Measurements from ENCODE around the gene NDUFB8.
"Not testable (repeated sequence)": the region's sequence is repeated elsewhere in the genome, so short reads cannot be mapped to it uniquely, and the experiment has no call there.

The NDUFB8 gene

GRCh38 chr10:100529475-100530298 is at the start of gene NDUFB8:
NDUFB8 (minus strand) TSS chr10:100529871; CDS start chr10:100529851, 20 bp downstream.
- peak; percentile 71 for DNase-seq (ENCODE audit: low read depth)

- DNase-seq (ENCODE audit: low read depth) = no peak
Observed at GRCh38 chr10:100576282-100576635, 46.6 kb upstream of the NDUFB8 start.

GRCh38 chr10:100575585-100576281 is 46.1 kb upstream of the NDUFB8 start:
- DNase-seq (ENCODE audit: low read depth) = no peak

- not testable (repeated sequence) for DNase-seq (ENCODE audit: low read depth)
Observed at GRCh38 chr10:100575146-100575545, 45.5 kb upstream of the NDUFB8 start.

- DNase-seq (ENCODE audit: low read depth) = no peak
Observed at GRCh38 chr10:100571084-100571856, 41.6 kb upstream of the NDUFB8 start.

- DNase-seq (ENCODE audit: low read depth) = no peak
Observed at GRCh38 chr10:100570506-100570905, 40.8 kb upstream of the NDUFB8 start.

- no peak for DNase-seq (ENCODE audit: low read depth)
Observed at GRCh38 chr10:100569687-100570481, 40.2 kb upstream of the NDUFB8 start.

GRCh38 chr10:100568912-100569311 is 39.2 kb upstream of the NDUFB8 start:
- no peak for DNase-seq (ENCODE audit: low read depth)

GRCh38 chr10:100567826-100568225 is 38.2 kb upstream of the NDUFB8 start:
- no peak for DNase-seq (ENCODE audit: low read depth)

- no peak for DNase-seq (ENCODE audit: low read depth)
Observed at GRCh38 chr10:100567249-100567648, 37.6 kb upstream of the NDUFB8 start.

- DNase-seq (ENCODE audit: low read depth) = no peak
Observed at GRCh38 chr10:100566561-100566960, 36.9 kb upstream of the NDUFB8 start.

GRCh38 chr10:100565206-100565985 is 35.7 kb upstream of the NDUFB8 start:
- no peak for DNase-seq (ENCODE audit: low read depth)

- peak; percentile 39 for DNase-seq (ENCODE audit: low read depth)
Observed at GRCh38 chr10:100562008-100562672, 32.5 kb upstream of the NDUFB8 start.

GRCh38 chr10:100561005-100561404 is 31.3 kb upstream of the NDUFB8 start:
- DNase-seq (ENCODE audit: low read depth) = no peak

- no peak for DNase-seq (ENCODE audit: low read depth)
Observed at GRCh38 chr10:100560248-100560647, 30.6 kb upstream of the NDUFB8 start.

GRCh38 chr10:100554902-100555301 is 25.2 kb upstream of the NDUFB8 start:
- no peak for DNase-seq (ENCODE audit: low read depth)

- DNase-seq (ENCODE audit: low read depth) = no peak
Observed at GRCh38 chr10:100553929-100554328, 24.3 kb upstream of the NDUFB8 start.

- no peak for DNase-seq (ENCODE audit: low read depth)
Observed at GRCh38 chr10:100551738-100552137, 22.1 kb upstream of the NDUFB8 start.

- DNase-seq (ENCODE audit: low read depth) = no peak
Observed at GRCh38 chr10:100551196-100551595, 21.5 kb upstream of the NDUFB8 start.

GRCh38 chr10:100544950-100545349 is 15.3 kb upstream of the NDUFB8 start:
- DNase-seq (ENCODE audit: low read depth) = no peak
